ENCODE data around the gene SPEG. TPM values are rescaled to one million over a fixed set of nuclear protein-coding genes. Genes with fewer than 3 reads are reported as not detected.
A peak's percentile ranks its signal among the peaks of the same experiment; 100 is the strongest.

SPEG gene
- total and polyA plus RNA-seq, 2 experiments from 2014 or later: 12.6 to 32.4 TPM

- TF ChIP-seq NANOG (IDR thresholded peaks at IDR 0.05; ENCODE audit: borderline replicate concordance) (no peak), POLR2AphosphoS5 (IDR thresholded peaks at IDR 0.05; ENCODE audit: low read depth) (no peak), ZNF462 (CRISPR knock-in tag; IDR thresholded peaks at IDR 0.05) (no peak), STAT1 (IDR thresholded peaks at IDR 0.05; ENCODE audit: unreplicated experiment) (no peak)
Measured at GRCh38 chr2:219496825-219497494, 62.3 kb downstream of the SPEG start (continued).

- Mint-ChIP-seq H3K4me3 (peak overlapping the region; percentile 84), H3K9me3 (no peaks in the 10 kb centered on the region; the same call in 2 of the 3 replicates), H3K4me1 (peaks cover 51% of the 10 kb centered on the region), H3K27me3 (ENCODE audit: insufficient read depth, low read depth, poor library complexity) (peaks cover 51% of the 10 kb centered on the region), H3K36me3 (ENCODE audit: low read depth) (no peaks in the 10 kb centered on the region; the same call in 2 of the 3 replicates), H3K27ac (no peak overlapping the region)
- H3K4me2 ChIP-seq: peak overlapping the region; percentile 98
- TF ChIP-seq ZNF462 (CRISPR knock-in tag; IDR thresholded peaks at IDR 0.05) (no peak), EZH2 (IDR thresholded peaks at IDR 0.05; ENCODE audit: low read depth, unreplicated experiment) (peak; percentile 61), EZH2phosphoT487 (IDR thresholded peaks at IDR 0.05; ENCODE audit: unreplicated experiment) (peak; percentile 28)
- peaks cover 43% of the 10 kb centered on the region for H3K4me1 ChIP-seq (ENCODE audit: insufficient read depth)
- no peaks in the 10 kb centered on the region for H3K36me3 ChIP-seq (ENCODE audit: insufficient read depth)
- H2AFZ ChIP-seq: peak overlapping the region; percentile 92
- no peaks in the 10 kb centered on the region for H4K20me1 ChIP-seq (replicated peaks; ENCODE audit: insufficient read depth)
- no peak overlapping the region for H3K27ac ChIP-seq (ENCODE audit: low read depth)
- H3K79me2 ChIP-seq (replicated peaks; ENCODE audit: insufficient read depth): no peaks in the 10 kb centered on the region
- peaks cover 17% of the 10 kb centered on the region for H3F3A ChIP-seq (replicated peaks; ENCODE audit: low read depth)
- peak overlapping the region; percentile 58 for H3K4me3 ChIP-seq
- peak; percentile 77 for DNase-seq (ENCODE audit: low spot score)
- ATAC-seq: peak; percentile 26
- no peaks in the 10 kb centered on the region for H3K9me2 ChIP-seq (ENCODE audit: insufficient read depth)
- peaks cover 48% of the 10 kb centered on the region for H3K27me3 ChIP-seq (ENCODE audit: insufficient read depth)
Measured at GRCh38 chr2:219497495-219498279, 63.0 kb downstream of the SPEG start.

Data from GM23338 (cell line).